ENCODE measurements around the gene WSCD2.

The WSCD2 gene

DNA sequence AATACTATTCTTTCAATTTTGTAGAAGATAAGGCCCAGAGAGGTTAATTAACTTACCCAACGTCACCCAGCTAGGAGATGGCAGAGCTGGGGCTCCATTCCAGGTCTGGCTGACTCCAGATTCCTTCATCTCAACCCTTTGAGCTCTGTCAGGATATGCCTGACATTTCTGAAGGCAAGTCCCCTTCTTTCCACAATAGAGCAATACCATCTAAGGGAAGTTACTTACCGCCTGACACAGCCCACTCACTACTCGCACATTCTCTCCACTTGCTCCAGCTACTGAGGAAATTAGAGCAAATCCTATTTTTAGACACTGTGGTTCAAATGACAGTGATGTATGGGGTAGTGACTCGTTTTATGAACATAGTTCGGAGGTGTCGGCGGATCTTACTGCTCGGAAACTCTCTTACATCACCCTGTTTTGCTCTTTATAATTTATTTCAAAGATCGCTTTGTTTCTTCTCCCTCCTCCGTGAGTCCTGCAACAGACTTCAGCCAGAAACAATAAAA is 2.0 kb upstream of the WSCD2 start:
- DNase-seq (ENCODE audit: extremely low read depth in 1 of 2, low read depth in 1 of 2) = no peak

GRCh38 chr12:108127654-108128053 is 1.4 kb upstream of the WSCD2 start:
- no peak for DNase-seq (ENCODE audit: extremely low read depth in 1 of 2, low read depth in 1 of 2)

- no peak for DNase-seq (ENCODE audit: extremely low read depth in 1 of 2, low read depth in 1 of 2)
Observed at GRCh38 chr12:108128221-108129016, 669 bp upstream of the WSCD2 start.

- DNase-seq (ENCODE audit: extremely low read depth in 1 of 2, low read depth in 1 of 2) = no peak
Observed at GRCh38 chr12:108131035-108131434, 1.9 kb downstream of the WSCD2 start.

- no peak for DNase-seq (ENCODE audit: extremely low read depth in 1 of 2, low read depth in 1 of 2)
Observed at GRCh38 chr12:108131657-108132126, 2.6 kb downstream of the WSCD2 start.

- DNase-seq (ENCODE audit: extremely low read depth in 1 of 2, low read depth in 1 of 2) = no peak
Observed at GRCh38 chr12:108133482-108133881, 4.4 kb downstream of the WSCD2 start.

- DNase-seq (ENCODE audit: extremely low read depth in 1 of 2, low read depth in 1 of 2) = no peak
Observed at GRCh38 chr12:108134744-108135143, 5.7 kb downstream of the WSCD2 start.

GRCh38 chr12:108135627-108136026 is 6.5 kb downstream of the WSCD2 start:
- DNase-seq (ENCODE audit: extremely low read depth in 1 of 2, low read depth in 1 of 2) = no peak

DNA sequence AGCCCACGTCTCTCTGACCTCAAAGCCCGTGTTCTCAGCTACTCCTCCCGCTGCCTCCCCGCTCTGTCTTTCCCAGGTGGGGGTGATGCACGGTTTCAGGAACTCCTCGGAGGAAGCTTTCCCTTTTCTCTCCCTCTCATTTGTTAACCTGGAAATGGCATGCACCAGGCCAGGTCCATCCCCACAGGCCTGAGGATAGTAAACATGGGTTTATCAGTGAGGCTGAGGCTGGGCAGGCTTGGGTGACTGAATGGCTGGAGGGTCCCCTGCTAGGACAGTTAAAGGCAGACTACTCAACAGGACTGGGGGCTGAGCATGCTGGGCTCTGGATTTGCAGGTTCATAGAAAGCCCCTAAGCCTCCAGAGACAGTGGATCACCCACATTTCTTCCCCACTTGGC is 7.6 kb downstream of the WSCD2 start:
- DNase-seq (ENCODE audit: extremely low read depth in 1 of 2, low read depth in 1 of 2) = no peak

DNA sequence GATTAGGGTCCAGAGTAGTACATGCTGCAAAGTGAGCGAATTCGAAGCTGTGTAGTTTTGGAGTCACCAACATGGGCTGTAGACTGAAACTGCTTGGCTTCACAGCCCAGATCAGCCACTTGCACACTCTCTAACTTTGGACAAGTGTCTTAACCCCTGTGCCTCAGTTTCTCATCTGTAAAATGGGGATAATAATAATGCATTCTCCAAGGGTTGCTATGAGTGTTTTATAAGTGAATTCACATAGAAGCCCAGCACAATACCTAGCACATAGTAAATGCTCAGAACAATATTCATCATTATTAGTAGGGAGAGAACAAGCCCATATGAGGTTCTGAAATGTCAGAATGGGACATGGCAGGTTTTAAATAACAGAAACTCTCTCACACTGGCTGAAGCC is 10.4 kb downstream of the WSCD2 start:
- no peak for DNase-seq (ENCODE audit: extremely low read depth in 1 of 2, low read depth in 1 of 2)

DNA sequence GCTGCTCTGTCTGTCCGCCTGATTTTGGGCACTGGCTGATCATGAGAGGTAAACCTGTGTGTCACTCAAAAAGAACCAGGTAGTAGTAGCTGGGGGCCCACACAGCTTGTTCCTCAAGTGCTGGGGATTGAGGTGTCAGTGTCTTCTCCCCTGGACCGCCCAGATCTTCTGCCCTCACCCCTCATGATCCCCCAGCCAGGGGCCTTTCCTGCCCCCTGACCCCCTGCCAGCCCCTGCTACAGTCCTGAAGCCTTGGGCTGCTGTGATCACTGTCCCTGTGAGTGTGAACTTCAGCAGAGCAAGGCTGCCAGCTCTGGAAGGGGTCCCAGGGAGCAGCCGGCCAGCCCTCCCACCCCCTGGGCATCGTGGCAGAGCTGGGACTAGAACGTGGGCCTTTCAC is 11.4 kb downstream of the WSCD2 start:
- DNase-seq (ENCODE audit: extremely low read depth in 1 of 2, low read depth in 1 of 2) = no peak

DNA sequence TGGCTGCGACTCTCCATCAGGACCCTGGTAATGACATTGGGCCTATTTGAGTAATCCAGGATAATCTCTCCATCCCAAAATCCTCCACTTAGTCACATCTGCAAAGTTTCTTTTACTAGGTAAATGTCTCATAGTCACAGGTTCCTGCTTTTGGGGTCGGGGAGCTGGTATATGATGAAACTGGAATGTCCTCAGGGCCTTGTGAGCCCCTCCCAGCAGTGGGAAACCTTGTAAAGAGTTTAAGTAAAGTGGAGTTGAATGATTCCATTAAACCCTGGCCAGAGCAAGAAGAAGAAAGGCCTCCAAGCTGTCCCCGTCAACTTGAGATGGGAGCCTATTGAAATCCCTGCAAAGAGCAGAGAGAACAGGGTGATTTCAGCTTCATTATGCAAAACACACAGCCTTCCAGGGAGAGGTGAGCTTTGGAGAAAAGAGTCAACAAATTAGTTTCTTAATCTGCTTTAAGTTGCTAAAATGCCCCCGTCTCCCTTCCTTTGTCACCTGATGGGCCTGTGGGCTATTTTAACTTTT is 12.6 kb downstream of the WSCD2 start:
- DNase-seq (ENCODE audit: extremely low read depth in 1 of 2, low read depth in 1 of 2) = no peak

GRCh38 chr12:108143144-108143543 is 14.1 kb downstream of the WSCD2 start:
- DNase-seq (ENCODE audit: extremely low read depth in 1 of 2, low read depth in 1 of 2) = no peak

DNA sequence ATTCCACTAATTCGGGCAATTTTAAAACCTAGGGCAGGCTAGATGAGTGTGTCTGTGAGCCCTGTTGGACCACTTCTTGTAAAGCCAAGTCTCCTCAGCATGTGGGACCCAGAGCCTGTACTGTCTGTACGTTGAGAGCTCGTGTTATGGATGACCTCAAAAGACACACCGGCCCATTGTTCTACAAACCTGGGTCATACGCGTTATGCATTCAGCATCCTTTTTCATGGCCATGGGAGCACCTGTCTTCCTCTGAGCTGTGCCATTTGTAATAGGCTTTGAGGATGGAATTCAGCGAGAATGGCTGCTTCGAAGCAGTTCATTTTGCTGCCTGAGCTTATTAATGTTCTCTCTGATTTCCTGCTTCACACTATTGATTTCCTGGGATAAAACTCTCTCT is 15.0 kb downstream of the WSCD2 start:
- DNase-seq (ENCODE audit: extremely low read depth in 1 of 2, low read depth in 1 of 2) = no peak

GRCh38 chr12:108145011-108145410 is 15.9 kb downstream of the WSCD2 start:
- DNase-seq (ENCODE audit: extremely low read depth in 1 of 2, low read depth in 1 of 2) = no peak

DNA sequence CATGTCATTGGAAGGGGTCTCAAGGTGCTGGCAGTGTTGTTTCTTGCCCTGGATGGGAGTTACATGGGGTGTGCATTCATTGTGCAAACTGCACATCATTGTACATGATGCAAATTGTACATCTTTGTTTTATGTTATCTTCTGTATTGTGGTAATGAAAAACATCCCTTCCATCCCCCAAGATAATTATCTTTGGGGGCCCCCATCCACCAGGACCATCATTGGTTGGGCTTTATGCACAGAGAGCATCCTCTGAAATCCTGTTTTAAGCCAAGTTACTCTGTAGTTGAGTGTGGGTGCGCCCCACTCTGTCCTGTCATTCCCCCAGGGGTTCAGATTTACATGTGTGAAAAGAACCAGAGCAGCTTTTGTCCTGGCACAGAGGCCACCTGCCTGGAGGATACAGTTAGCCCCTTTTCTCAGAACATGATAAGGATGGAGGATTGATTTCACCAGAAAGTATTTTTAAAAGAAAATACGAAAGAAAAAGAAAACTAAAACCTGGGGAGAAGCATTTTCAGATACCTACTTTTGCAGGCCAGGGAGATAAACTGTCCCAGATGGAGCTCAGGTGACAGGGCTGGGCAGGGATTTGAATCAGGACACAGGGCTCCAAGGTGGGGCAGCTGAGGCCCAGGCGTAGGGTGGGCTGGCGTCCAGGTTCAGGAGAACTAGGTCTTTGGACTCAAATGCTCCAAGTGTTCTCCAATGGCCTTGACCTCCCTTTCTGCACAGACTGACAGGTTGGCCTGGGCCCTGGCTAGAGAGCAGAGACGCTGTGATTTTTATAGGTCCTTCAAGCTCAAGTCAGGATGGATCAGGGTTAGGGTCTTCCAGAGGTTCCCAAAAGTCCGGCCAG is 17.2 kb downstream of the WSCD2 start:
- DNase-seq (ENCODE audit: extremely low read depth in 1 of 2, low read depth in 1 of 2) = no peak

GRCh38 chr12:108147279-108147678 is 18.2 kb downstream of the WSCD2 start:
- no peak for DNase-seq (ENCODE audit: extremely low read depth in 1 of 2, low read depth in 1 of 2)

GRCh38 chr12:108148521-108149074 is 19.5 kb downstream of the WSCD2 start:
- no peak for DNase-seq (ENCODE audit: extremely low read depth in 1 of 2, low read depth in 1 of 2)

- DNase-seq (ENCODE audit: extremely low read depth in 1 of 2, low read depth in 1 of 2) = no peak
Observed at GRCh38 chr12:108150436-108150835, 21.3 kb downstream of the WSCD2 start.

- DNase-seq (ENCODE audit: extremely low read depth in 1 of 2, low read depth in 1 of 2) = no peak
Observed at GRCh38 chr12:108151533-108152169, 22.6 kb downstream of the WSCD2 start.

GRCh38 chr12:108152170-108152538 is 23.1 kb downstream of the WSCD2 start:
- no peak for DNase-seq (ENCODE audit: extremely low read depth in 1 of 2, low read depth in 1 of 2)
